ENCODE data around the gene CCSER1. TPM values are rescaled to one million over a fixed set of nuclear protein-coding genes. Genes with fewer than 3 reads are reported as not detected.
"Not testable (repeated sequence)": the region's sequence is repeated elsewhere in the genome, so short reads cannot be mapped to it uniquely, and the experiment has no call there.

CCSER1 gene
- polyA plus RNA-seq, 4 donors = 20.3 to 21.4 (median 20.7) TPM

GRCh38 chr4:90281541-90282355, 154.6 kb downstream of the CCSER1 start:
- no peak for DNase-seq (ENCODE audit: low read depth in 4 of 4, low spot score in 3 of 4)

GRCh38 chr4:90290345-90290744, 163.2 kb downstream of the CCSER1 start:
- DNase-seq (ENCODE audit: low read depth in 4 of 4, low spot score in 3 of 4) = no peak

GRCh38 chr4:90292438-90292837, 165.2 kb downstream of the CCSER1 start:
- DNase-seq (ENCODE audit: low read depth in 4 of 4, low spot score in 3 of 4) = no peak

GRCh38 chr4:90293320-90293719, 166.1 kb downstream of the CCSER1 start:
- no peak for DNase-seq (ENCODE audit: low read depth in 4 of 4, low spot score in 3 of 4)

GRCh38 chr4:90299373-90299772, 172.2 kb downstream of the CCSER1 start:
- DNase-seq (ENCODE audit: low read depth in 4 of 4, low spot score in 3 of 4) = no peak

- no peak for DNase-seq (ENCODE audit: low read depth in 4 of 4, low spot score in 3 of 4)
Observed at GRCh38 chr4:90306810-90307209, 179.6 kb downstream of the CCSER1 start.

- DNase-seq (ENCODE audit: low read depth in 4 of 4, low spot score in 3 of 4) = not testable (repeated sequence)
Observed at GRCh38 chr4:90317140-90317539, 189.9 kb downstream of the CCSER1 start.

GRCh38 chr4:90317785-90318184, 190.6 kb downstream of the CCSER1 start:
- no peak for DNase-seq (ENCODE audit: low read depth in 4 of 4, low spot score in 3 of 4)

GRCh38 chr4:90318193-90318592, 191.0 kb downstream of the CCSER1 start:
- DNase-seq (ENCODE audit: low read depth in 4 of 4, low spot score in 3 of 4) = no peak

GRCh38 chr4:90328558-90328957, 201.4 kb downstream of the CCSER1 start:
- DNase-seq (ENCODE audit: low read depth in 4 of 4, low spot score in 3 of 4) = no peak

GRCh38 chr4:90330546-90330945, 203.4 kb downstream of the CCSER1 start:
- DNase-seq (ENCODE audit: low read depth in 4 of 4, low spot score in 3 of 4) = no peak

GRCh38 chr4:90345549-90346215, 218.5 kb downstream of the CCSER1 start:
- DNase-seq (ENCODE audit: low read depth in 4 of 4, low spot score in 3 of 4) = no peak

- no peak for DNase-seq (ENCODE audit: low read depth in 4 of 4, low spot score in 3 of 4)
Observed at GRCh38 chr4:90349636-90350035, 222.4 kb downstream of the CCSER1 start.

- peak; percentile 18 to 46 (median 30) for DNase-seq (ENCODE audit: low read depth in 4 of 4, low spot score in 3 of 4)
Observed at GRCh38 chr4:90357117-90357710, 230.0 kb downstream of the CCSER1 start.

- DNase-seq (ENCODE audit: low read depth in 4 of 4, low spot score in 3 of 4) = no peak
Observed at GRCh38 chr4:90375081-90375480, 247.9 kb downstream of the CCSER1 start.

- DNase-seq (ENCODE audit: low read depth in 4 of 4, low spot score in 3 of 4) = no peak
Observed at GRCh38 chr4:90393215-90393614, 266.0 kb downstream of the CCSER1 start.

GRCh38 chr4:90403781-90404180, 276.6 kb downstream of the CCSER1 start:
- no peak for DNase-seq (ENCODE audit: low read depth in 4 of 4, low spot score in 3 of 4)

- DNase-seq (ENCODE audit: low read depth in 4 of 4, low spot score in 3 of 4) = not testable (repeated sequence)
Observed at GRCh38 chr4:90407897-90408296, 280.7 kb downstream of the CCSER1 start.

- DNase-seq (ENCODE audit: low read depth in 4 of 4, low spot score in 3 of 4) = not testable (repeated sequence)
Observed at GRCh38 chr4:90412786-90413185, 285.6 kb downstream of the CCSER1 start.

- no peak for DNase-seq (ENCODE audit: low read depth in 4 of 4, low spot score in 3 of 4)
Observed at GRCh38 chr4:90415116-90415515, 287.9 kb downstream of the CCSER1 start.

- DNase-seq (ENCODE audit: low read depth in 4 of 4, low spot score in 3 of 4) = peak; percentile 20 to 44 (median 36)
Observed at GRCh38 chr4:90419124-90419711, 292.0 kb downstream of the CCSER1 start.

Data from right renal pelvis (tissue), 4 donors.